GM19025 (cell line): ENCODE results near the gene INSC.

Source experiments
- ATAC-seq: cut with Tn5 transposase; IDR thresholded peaks from one replicate; pipeline ENCODE4 v1.9.1; 2021; ENCODE audit warnings: mild to moderate bottlenecking, low read depth, moderate library complexity; ENCODE audit not compliant: unreplicated experiment

The INSC gene

GRCh38 chr11:15107730-15108515, 6.8 kb upstream of the INSC start:
- ATAC-seq, result peak; percentile 57

GRCh38 chr11:15108592-15109130, 6.1 kb upstream of the INSC start:
- ATAC-seq, result no peak

- ATAC-seq, result no peak
These were observed 5.1 kb upstream of the INSC start for GRCh38 chr11:15109602-15110001.

GRCh38 chr11:15111215-15111614, 3.5 kb upstream of the INSC start:
- ATAC-seq, result no peak

GRCh38 chr11:15112131-15112541, 2.6 kb upstream of the INSC start:
- no peak for ATAC-seq

- peak; percentile 93 for ATAC-seq
These were observed 1.3 kb upstream of the INSC start for GRCh38 chr11:15113381-15113780.

- no peak for ATAC-seq
These were observed 963 bp downstream of the INSC start for GRCh38 chr11:15115686-15116085.

GRCh38 chr11:15117751-15118150, 3.0 kb downstream of the INSC start:
- no peak for ATAC-seq

GRCh38 chr11:15118431-15118830, 3.7 kb downstream of the INSC start:
- no peak for ATAC-seq

GRCh38 chr11:15119352-15119751, 4.6 kb downstream of the INSC start:
- no peak for ATAC-seq

GRCh38 chr11:15119826-15120225, 5.1 kb downstream of the INSC start:
- ATAC-seq, result no peak

- no peak for ATAC-seq
These were observed 9.1 kb downstream of the INSC start for GRCh38 chr11:15123849-15124248.

- no peak for ATAC-seq
These were observed 9.8 kb downstream of the INSC start for GRCh38 chr11:15124528-15124927.

- no peak for ATAC-seq
These were observed 12.6 kb downstream of the INSC start for GRCh38 chr11:15127341-15127740.

GRCh38 chr11:15128621-15129020, 13.9 kb downstream of the INSC start:
- ATAC-seq, result no peak

GRCh38 chr11:15136166-15136565, 21.4 kb downstream of the INSC start:
- ATAC-seq, result no peak

GRCh38 chr11:15139096-15139770, 24.5 kb downstream of the INSC start:
- no peak for ATAC-seq

GRCh38 chr11:15139958-15140659, 25.4 kb downstream of the INSC start:
- ATAC-seq, result no peak

GRCh38 chr11:15141381-15141780, 26.7 kb downstream of the INSC start:
- ATAC-seq, result no peak

GRCh38 chr11:15142838-15143237, 28.1 kb downstream of the INSC start:
- no peak for ATAC-seq

- ATAC-seq, result no peak
These were observed 29.1 kb downstream of the INSC start for GRCh38 chr11:15143855-15144254.
